22Rv1 (cell line): Measurements from ENCODE around the gene GSS.

Experiments
- CTCF ChIP-seq: fragments of 450-650 bp; IDR thresholded peaks from 2 replicates; pipeline ENCODE4 v1.5.1; 2017; ENCODE audit warnings: mild to moderate bottlenecking
- ZFX ChIP-seq: fragments of 450-650 bp; IDR thresholded peaks from 2 replicates; pipeline ENCODE4 v1.6.1; 2017; ENCODE audit warnings: antibody characterized with exemption, borderline replicate concordance

DNA sequence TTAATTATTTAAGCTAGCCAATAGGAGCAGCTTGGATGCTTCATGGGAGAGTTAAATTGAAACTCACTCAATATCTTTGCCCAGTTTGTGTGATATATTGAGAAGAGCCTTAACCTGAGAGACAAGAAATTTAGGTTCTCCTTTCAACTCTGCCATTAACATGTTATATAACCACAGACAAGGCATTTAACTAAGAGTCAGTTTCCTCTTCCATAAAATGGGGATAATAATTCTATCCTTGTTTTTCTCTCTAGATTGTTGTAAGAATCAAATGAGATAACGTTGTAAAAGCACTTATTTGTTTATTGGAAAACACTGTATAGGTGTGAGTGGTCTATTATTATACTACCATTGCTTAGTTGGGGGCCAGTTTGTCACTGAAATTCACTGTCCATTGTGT is 71.3 kb downstream of the GSS start:
- TF ChIP-seq CTCF (no peak), ZFX (no peak)
